DND-41 (cell line): ENCODE measurements around the gene PIGX.

Source experiments
- EZH2 ChIP-seq: IDR thresholded peaks from 3 replicates; pipeline ENCODE4 v1.6.1; 2012; ENCODE audit warnings: borderline replicate concordance, low read depth, mild to moderate bottlenecking, moderate library complexity, low read length, inconsistent platforms; ENCODE audit not compliant: severe bottlenecking
- TF ChIP-seq, protein P1 (sequence below): IDR thresholded peaks from 2 replicates; pipeline ENCODE4 v1.5.1; 2012; ENCODE audit warnings: borderline replicate concordance, low read length, moderate library complexity, mild to moderate bottlenecking; ENCODE audit not compliant: poor library complexity, severe bottlenecking; ENCODE audit errors: extremely low read depth

DNA sequence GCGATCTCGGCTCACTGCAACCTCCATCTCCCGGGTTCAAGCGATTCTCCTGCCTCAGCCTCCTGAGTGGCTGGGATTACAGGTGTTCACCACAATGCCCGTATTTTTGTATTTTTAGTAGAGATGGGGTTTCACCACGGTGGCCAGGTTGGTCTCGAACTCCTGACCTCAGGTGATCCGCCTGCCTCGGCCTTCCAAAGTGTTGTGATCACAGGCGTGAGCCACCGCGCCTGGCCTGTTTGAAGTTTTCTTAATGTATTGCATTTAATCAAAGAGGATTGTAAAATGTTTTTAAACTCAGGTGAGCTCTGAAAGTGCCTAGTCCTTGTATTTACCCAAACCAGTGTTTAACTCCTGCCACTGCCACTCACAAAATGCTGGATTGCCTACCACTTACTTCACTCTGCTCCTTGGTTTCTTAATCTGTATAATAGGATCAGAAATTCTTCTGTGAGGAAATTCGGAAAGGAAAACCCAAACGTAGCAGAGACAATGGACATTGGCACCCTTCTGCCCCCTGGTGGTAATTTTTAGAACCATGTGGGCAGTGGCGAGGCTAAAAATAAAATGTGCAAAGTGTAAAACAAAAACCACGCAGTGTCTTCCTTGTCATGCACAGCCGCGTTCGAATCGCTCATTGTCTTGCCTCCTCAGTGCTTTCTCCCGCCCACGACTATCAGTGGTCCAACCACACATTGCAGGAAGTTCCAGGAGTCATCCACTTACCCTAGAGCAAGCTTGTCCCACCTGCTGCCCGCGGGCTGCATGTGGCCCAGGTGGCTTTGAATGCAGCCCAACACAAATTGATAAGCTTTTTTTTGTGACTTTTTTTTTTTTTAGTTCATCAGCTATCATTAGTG is 27.4 kb upstream of the PIGX start:
- TF ChIP-seq, protein P1, sequence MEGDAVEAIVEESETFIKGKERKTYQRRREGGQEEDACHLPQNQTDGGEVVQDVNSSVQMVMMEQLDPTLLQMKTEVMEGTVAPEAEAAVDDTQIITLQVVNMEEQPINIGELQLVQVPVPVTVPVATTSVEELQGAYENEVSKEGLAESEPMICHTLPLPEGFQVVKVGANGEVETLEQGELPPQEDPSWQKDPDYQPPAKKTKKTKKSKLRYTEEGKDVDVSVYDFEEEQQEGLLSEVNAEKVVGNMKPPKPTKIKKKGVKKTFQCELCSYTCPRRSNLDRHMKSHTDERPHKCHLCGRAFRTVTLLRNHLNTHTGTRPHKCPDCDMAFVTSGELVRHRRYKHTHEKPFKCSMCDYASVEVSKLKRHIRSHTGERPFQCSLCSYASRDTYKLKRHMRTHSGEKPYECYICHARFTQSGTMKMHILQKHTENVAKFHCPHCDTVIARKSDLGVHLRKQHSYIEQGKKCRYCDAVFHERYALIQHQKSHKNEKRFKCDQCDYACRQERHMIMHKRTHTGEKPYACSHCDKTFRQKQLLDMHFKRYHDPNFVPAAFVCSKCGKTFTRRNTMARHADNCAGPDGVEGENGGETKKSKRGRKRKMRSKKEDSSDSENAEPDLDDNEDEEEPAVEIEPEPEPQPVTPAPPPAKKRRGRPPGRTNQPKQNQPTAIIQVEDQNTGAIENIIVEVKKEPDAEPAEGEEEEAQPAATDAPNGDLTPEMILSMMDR, result peak; percentile 94
- no peak for TF ChIP-seq EZH2
